PFSK-1 (cell line): ENCODE data around the gene CALCOCO1.

Experiments used
- FOXP2 ChIP-seq: optimal IDR thresholded peaks from 2 replicates; pipeline ENCODE3; 2011; ENCODE audit warnings: borderline replicate concordance, control low read depth, inconsistent platforms; ENCODE audit not compliant: insufficient read depth; ENCODE audit errors: extremely low read length, extremely low read depth
- POLR2AphosphoS5 ChIP-seq: IDR thresholded peaks from 2 replicates; pipeline ENCODE4 v1.6.1; 2012; ENCODE audit warnings: low read depth, mild to moderate bottlenecking, control low read depth, low read length, moderate library complexity
- REST ChIP-seq, 2 experiments: IDR thresholded peaks; 2 replicates each; pipeline versions ENCODE4 v1.6.1 to v1.8.0; 2011 to 2012; ENCODE audit warnings: low read depth in 2 of 2, low read length in 2 of 2, control low read depth in 1 of 2, inconsistent platforms in 1 of 2, mild to moderate bottlenecking in 1 of 2, moderate library complexity in 1 of 2; ENCODE audit not compliant: insufficient read depth in 1 of 2
- SIN3A ChIP-seq: IDR thresholded peaks from 2 replicates; pipeline ENCODE4 v1.6.1; 2012; ENCODE audit warnings: mild to moderate bottlenecking, low read length, moderate library complexity, borderline replicate concordance; ENCODE audit not compliant: insufficient read depth
- TAF1 ChIP-seq: IDR thresholded peaks from 2 replicates; pipeline ENCODE4 v1.6.1; 2012; ENCODE audit warnings: low read length, control low read depth, borderline replicate concordance; ENCODE audit not compliant: insufficient read depth

CALCOCO1 gene

GRCh38 chr12:53667080-53667479 lies 60.2 kb downstream of the CALCOCO1 start:
- TF ChIP-seq POLR2AphosphoS5 (no peak), FOXP2 (no peak)

GRCh38 chr12:53664936-53665335 lies 62.3 kb downstream of the CALCOCO1 start:
- TF ChIP-seq SIN3A (no peak), FOXP2 (no peak), REST (IDR thresholded peaks at IDR 0.05; ENCODE audit: insufficient read depth in 1 of 2, low read depth in 2 of 2, low read length in 2 of 2) (no peak), TAF1 (no peak), POLR2AphosphoS5 (no peak)

GRCh38 chr12:53664191-53664590 lies 63.1 kb downstream of the CALCOCO1 start:
- no peak for TF ChIP-seq POLR2AphosphoS5
- no peak for TF ChIP-seq TAF1
- no peak for TF ChIP-seq REST (IDR thresholded peaks at IDR 0.05; ENCODE audit: insufficient read depth in 1 of 2, low read depth in 2 of 2, low read length in 2 of 2)
- TF ChIP-seq SIN3A, result no peak
- TF ChIP-seq FOXP2, result no peak

GRCh38 chr12:53660041-53660440 lies 67.2 kb downstream of the CALCOCO1 start:
- no peak for TF ChIP-seq POLR2AphosphoS5
- TF ChIP-seq FOXP2, result no peak
- no peak for TF ChIP-seq TAF1
- no peak for TF ChIP-seq SIN3A
- TF ChIP-seq REST (IDR thresholded peaks at IDR 0.05; ENCODE audit: insufficient read depth in 1 of 2, low read depth in 2 of 2, low read length in 2 of 2), result no peak

GRCh38 chr12:53659571-53659981 lies 67.7 kb downstream of the CALCOCO1 start:
- TF ChIP-seq REST (IDR thresholded peaks at IDR 0.05; ENCODE audit: insufficient read depth in 1 of 2, low read depth in 2 of 2, low read length in 2 of 2) (no peak), FOXP2 (no peak), TAF1 (no peak), POLR2AphosphoS5 (no peak), SIN3A (no peak)

- TF ChIP-seq TAF1 (no peak), SIN3A (no peak), POLR2AphosphoS5 (no peak), FOXP2 (no peak), REST (IDR thresholded peaks at IDR 0.05; ENCODE audit: insufficient read depth in 1 of 2, low read depth in 2 of 2, low read length in 2 of 2) (no peak)
These were observed 68.2 kb downstream of the CALCOCO1 start for GRCh38 chr12:53659011-53659551.
